Fibroblast of lung (primary cell): ENCODE data around the gene ATP2A2.

Experiments
- EZH2 ChIP-seq: IDR thresholded peaks from 2 replicates; pipeline ENCODE4 v1.5.1; 2012; ENCODE audit warnings: low read length, control low read depth, mild to moderate bottlenecking; ENCODE audit errors: missing control alignments
- TF ChIP-seq, protein P1 (sequence below), 2 donors: IDR thresholded peaks in 1 of 2; conservative IDR thresholded peaks in 1 of 2; 1 replicate in 1 of 2; 2 replicates in 1 of 2; pipeline ENCODE4 v1.5.1; 2011 to 2012; ENCODE audit warnings: low read length in 2 of 2, control low read depth in 1 of 2, inconsistent platforms in 1 of 2, low read depth in 1 of 2, mild to moderate bottlenecking in 1 of 2

DNA sequence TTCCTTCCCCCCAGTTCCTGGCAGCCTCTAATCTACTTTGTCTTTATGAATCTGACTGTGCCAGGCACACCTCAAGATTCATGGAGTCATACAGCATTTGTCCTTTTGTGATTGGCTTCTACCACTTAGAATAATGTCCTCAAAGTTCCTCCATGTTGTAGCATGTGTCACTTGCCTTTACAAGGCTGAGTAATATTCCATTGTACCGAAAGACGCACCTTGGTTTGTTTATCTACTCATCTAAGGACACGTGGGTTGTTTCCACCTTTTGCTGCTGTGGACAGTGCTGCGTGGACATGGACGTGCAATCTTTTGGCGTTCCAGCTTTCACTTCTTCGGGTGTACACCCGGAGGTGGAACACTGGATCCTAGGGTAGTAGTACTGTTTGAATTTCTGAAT lies 88.9 kb downstream of the ATP2A2 start:
- TF ChIP-seq, protein P1, sequence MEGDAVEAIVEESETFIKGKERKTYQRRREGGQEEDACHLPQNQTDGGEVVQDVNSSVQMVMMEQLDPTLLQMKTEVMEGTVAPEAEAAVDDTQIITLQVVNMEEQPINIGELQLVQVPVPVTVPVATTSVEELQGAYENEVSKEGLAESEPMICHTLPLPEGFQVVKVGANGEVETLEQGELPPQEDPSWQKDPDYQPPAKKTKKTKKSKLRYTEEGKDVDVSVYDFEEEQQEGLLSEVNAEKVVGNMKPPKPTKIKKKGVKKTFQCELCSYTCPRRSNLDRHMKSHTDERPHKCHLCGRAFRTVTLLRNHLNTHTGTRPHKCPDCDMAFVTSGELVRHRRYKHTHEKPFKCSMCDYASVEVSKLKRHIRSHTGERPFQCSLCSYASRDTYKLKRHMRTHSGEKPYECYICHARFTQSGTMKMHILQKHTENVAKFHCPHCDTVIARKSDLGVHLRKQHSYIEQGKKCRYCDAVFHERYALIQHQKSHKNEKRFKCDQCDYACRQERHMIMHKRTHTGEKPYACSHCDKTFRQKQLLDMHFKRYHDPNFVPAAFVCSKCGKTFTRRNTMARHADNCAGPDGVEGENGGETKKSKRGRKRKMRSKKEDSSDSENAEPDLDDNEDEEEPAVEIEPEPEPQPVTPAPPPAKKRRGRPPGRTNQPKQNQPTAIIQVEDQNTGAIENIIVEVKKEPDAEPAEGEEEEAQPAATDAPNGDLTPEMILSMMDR (conservative IDR thresholded peaks at IDR 0.05 in 1 of 2, IDR thresholded peaks at IDR 0.05 in 1 of 2; ENCODE audit: low read depth in 1 of 2, low read length in 2 of 2) = no peak
- TF ChIP-seq EZH2 = no peak
